HepG2 (cell line): ENCODE measurements around the gene ACAP1. TPM values are rescaled to one million over a fixed set of nuclear protein-coding genes. Genes with fewer than 3 reads are reported as not detected.

Experiments
- ARID4A ChIP-seq: sonication (generic); formaldehyde crosslinking; IDR thresholded peaks from 2 replicates; pipeline ENCODE4 v1.5.0; 2020; ENCODE audit warnings: mild to moderate bottlenecking, missing genetic modification reagents, borderline replicate concordance
- HIC2 ChIP-seq: sonication (generic); formaldehyde crosslinking; IDR thresholded peaks from 2 replicates; pipeline ENCODE4 v1.9.0; 2022; ENCODE audit warnings: low read depth, missing genetic modification reagents
- HMG20A ChIP-seq: IDR thresholded peaks from 2 replicates; pipeline ENCODE4 v1.6.1; 2016; ENCODE audit warnings: borderline replicate concordance
- ISL2 ChIP-seq: sonication (generic); formaldehyde crosslinking; IDR thresholded peaks from 2 replicates; pipeline ENCODE4 v1.5.0; 2020; ENCODE audit warnings: missing genetic modification reagents
- MAZ ChIP-seq, 2 experiments: sonication (generic) in 1 of 2; formaldehyde crosslinking in 1 of 2; IDR thresholded peaks; 2 replicates each; pipeline versions ENCODE4 v1.5.0 to v1.6.1; 2012 to 2020; ENCODE audit warnings: low read depth in 2 of 2, mild to moderate bottlenecking in 2 of 2, borderline replicate concordance in 1 of 2, improper control_type of control experiment in 1 of 2, low read length in 1 of 2, missing genetic modification reagents in 1 of 2, moderate library complexity in 1 of 2
- MYC ChIP-seq: sonication (generic); formaldehyde crosslinking; IDR thresholded peaks from 2 replicates; pipeline ENCODE4 v1.9.0; 2021; ENCODE audit warnings: missing genetic modification reagents, borderline replicate concordance
- NFATC3 ChIP-seq: sonication (generic); formaldehyde crosslinking; IDR thresholded peaks from 2 replicates; pipeline ENCODE4 v1.5.1; 2020; ENCODE audit warnings: mild to moderate bottlenecking, missing genetic modification reagents
- NFKB2 ChIP-seq: sonication (generic); formaldehyde crosslinking; IDR thresholded peaks from 2 replicates; pipeline ENCODE4 v1.4.0; 2020; ENCODE audit warnings: missing genetic modification reagents, borderline replicate concordance
- NR3C1 ChIP-seq: sonication (generic); formaldehyde crosslinking; IDR thresholded peaks from 2 replicates; pipeline ENCODE4 v1.4.0; 2020; ENCODE audit warnings: missing genetic modification reagents
- SAP130 ChIP-seq: IDR thresholded peaks from 2 replicates; pipeline ENCODE4 v1.6.1; 2016; ENCODE audit warnings: low read depth
- TRIM22 ChIP-seq: fragments of 450-650 bp; IDR thresholded peaks from 2 replicates; pipeline ENCODE4 v1.6.1; 2017
- ZBTB33 ChIP-seq: sonication (generic); formaldehyde crosslinking; IDR thresholded peaks from 2 replicates; pipeline ENCODE4 v1.4.0; 2020; ENCODE audit warnings: missing genetic modification reagents
- ZFP36L2 ChIP-seq: sonication (generic); formaldehyde crosslinking; IDR thresholded peaks from 2 replicates; pipeline ENCODE4 v1.4.0; 2020; ENCODE audit warnings: missing genetic modification reagents
- ZNF234 ChIP-seq: sonication (generic); formaldehyde crosslinking; conservative IDR thresholded peaks from 2 replicates; pipeline ENCODE4 v1.5.1; 2020; ENCODE audit warnings: mild to moderate bottlenecking, missing genetic modification reagents
- ZNF747 ChIP-seq: sonication (generic); formaldehyde crosslinking; IDR thresholded peaks from 2 replicates; pipeline ENCODE4 v1.8.1; 2023; ENCODE audit warnings: missing genetic modification reagents, mild to moderate bottlenecking, borderline replicate concordance
- ZNF770 ChIP-seq: sonication (generic); formaldehyde crosslinking; IDR thresholded peaks from 2 replicates; pipeline ENCODE4 v1.5.0; 2020; ENCODE audit warnings: mild to moderate bottlenecking, missing genetic modification reagents
- polyA plus RNA-seq, 8 experiments: library from polyadenylated mRNA; depleted of rRNA in 3 of 8; stranded (reverse) in 7 of 8; unstranded in 1 of 8; fragments of >200 nt; fragmentation: Illumina TruSeq in 4 of 8; extraction: Trizol in 4 of 8; gene quantifications; 2 replicates each; pipeline versions ENCODE4 v1.2.1 to v1.2.3, GENCODE V29; 2011 to 2016; ENCODE audit warnings: low read depth in 4 of 8, missing spikeins in 1 of 8, mixed read lengths in 1 of 8; ENCODE audit not compliant: insufficient read depth in 1 of 8
- total RNA-seq, 5 experiments: library from RNA; depleted of rRNA; stranded (reverse); fragments of >200 nt; fragmentation: Illumina TruSeq; extraction: Trizol; gene quantifications; 2 replicates each; pipeline ENCODE4 v1.2.3, GENCODE V29; 2016; ENCODE audit warnings: low read depth in 1 of 5

Gene ACAP1
- total and polyA plus RNA-seq, 2 of the 13 experiments (the other 11 are each of a cell fraction or from before 2014, with no cell fraction given) = 1.3 to 2.5 TPM

- peak; percentile 51; the same call in 1 of the 2 replicates for TF ChIP-seq ARID4A (CRISPR knock-in tag)
- peak; percentile 81; the same call in 1 of the 2 replicates for TF ChIP-seq MYC (CRISPR knock-in tag)
- no peak for TF ChIP-seq NR3C1 (CRISPR knock-in tag)
- TF ChIP-seq ISL2 (CRISPR knock-in tag) = peak; percentile 27; the same call in 1 of the 2 replicates
- no peak for TF ChIP-seq TRIM22
- TF ChIP-seq HMG20A (CRISPR knock-in tag) = no peak
- TF ChIP-seq ZFP36L2 (CRISPR knock-in tag) = no peak
- peak; percentile 41; the same call in 1 of the 2 replicates for TF ChIP-seq MAZ (IDR thresholded peaks at IDR 0.05; ENCODE audit: borderline replicate concordance, low read depth, low read length)
- TF ChIP-seq MAZ (CRISPR knock-in tag; IDR thresholded peaks at IDR 0.05; ENCODE audit: low read depth) = peak; percentile 86
- TF ChIP-seq NFATC3 = peak; percentile 26; the same call in 1 of the 2 replicates
- TF ChIP-seq ZNF234 (CRISPR knock-in tag) = 0 out of 2 replicates have a peak, but pooled peaks have one; percentile 41
- peak; percentile 74; the same call in 1 of the 2 replicates for TF ChIP-seq NFKB2 (CRISPR knock-in tag)
- TF ChIP-seq ZNF747 (CRISPR knock-in tag) = peak; percentile 51; the same call in 1 of the 2 replicates
- TF ChIP-seq SAP130 (CRISPR knock-in tag) = peak; percentile 75
- peak; percentile 61; the same call in 1 of the 2 replicates for TF ChIP-seq HIC2 (CRISPR knock-in tag)
- TF ChIP-seq ZBTB33 (CRISPR knock-in tag) = no peak; the same call in 1 of the 2 replicates
- TF ChIP-seq ZNF770 (CRISPR knock-in tag) = peak; percentile 40; the same call in 1 of the 2 replicates
These were observed 58.3 kb downstream of the ACAP1 start, which contains the start of gene PLSCR3 (continued) for GRCh38 chr17:7394452-7395191.
